Transverse colon (tissue), 4 donors: ENCODE measurements around the gene CPZ. TPM values are rescaled to one million over a fixed set of nuclear protein-coding genes. Genes with fewer than 3 reads are reported as not detected.

Experiments used
- DNase-seq: peaks from one replicate; pipeline ENCODE4 v3.0.0-alpha.2; 2019
- H3K27ac ChIP-seq, 4 donors: fragments of 200-600 bp; sonication (generic); 2 replicates each; pipeline ENCODE4 v1.5.1; 2016 to 2018; ENCODE audit warnings: inconsistent platforms in 4 of 4
- H3K27me3 ChIP-seq: fragments of 200-600 bp; sonication (generic); 2 replicates; pipeline ENCODE4 v1.5.1; 2017; ENCODE audit warnings: inconsistent platforms
- H3K36me3 ChIP-seq, 4 donors: fragments of 200-600 bp; sonication (generic); 2 replicates each; pipeline ENCODE4 v1.5.1; 2017 to 2019; ENCODE audit warnings: inconsistent platforms in 4 of 4
- H3K4me1 ChIP-seq, 4 donors: fragments of 200-600 bp; sonication (generic); 2 replicates each; pipeline ENCODE4 v1.5.1; 2017 to 2020; ENCODE audit warnings: inconsistent platforms in 4 of 4
- H3K4me3 ChIP-seq, 4 donors: fragments of 200-600 bp; sonication (generic); 1 replicate in 1 of 4; 2 replicates in 3 of 4; pipeline versions ENCODE4 v1.5.1 to v1.6.1; 2017 to 2019; ENCODE audit warnings: inconsistent platforms in 4 of 4
- H3K9me3 ChIP-seq, 2 donors: fragments of 200-600 bp; sonication (generic); 2 replicates each; pipeline ENCODE4 v1.5.1; 2017 to 2019; ENCODE audit warnings: inconsistent platforms in 2 of 2
- EP300 ChIP-seq: sonication (generic); formaldehyde crosslinking; IDR thresholded peaks from one replicate; pipeline ENCODE4 v1.6.1; 2017; ENCODE audit warnings: antibody characterized with exemption, low read depth
- POLR2A ChIP-seq: fragments of 450-650 bp; IDR thresholded peaks from one replicate; pipeline ENCODE4 v1.6.1; 2016; ENCODE audit warnings: antibody characterized with exemption, mild to moderate bottlenecking, moderate library complexity
- POLR2AphosphoS5 ChIP-seq, 3 donors: sonication (generic); formaldehyde crosslinking; IDR thresholded peaks; one replicate each; pipeline ENCODE4 v1.6.1; 2016; ENCODE audit warnings: antibody characterized with exemption in 3 of 3
- WGBS, 2 donors: methylation state at CpG; one replicate each; pipeline ENCODE4 v1.1.5; 2018; ENCODE audit warnings: low coverage in 1 of 2; 5-methylcytosine and 5-hydroxymethylcytosine counted together
- in situ Hi-C, 4 donors: fragments of 200-750 bp; cut with MboI; loops; one replicate each; pipeline versions ENCODE4 v1.15.0 to v1.15.1; 2017; ENCODE audit warnings: low sequenced_read_pairs in 3 of 4, low pct_ligation_motif_present in 1 of 4, low pct_unique_long_range_greater_than_20kb in 1 of 4
- intact Hi-C: fragments of 100-400 bp; cut with DNase I; formaldehyde crosslinking; loops from one replicate; pipeline ENCODE4 v1.15.1; 2023; ENCODE audit warnings: low total_unique reads
- total RNA-seq, 4 donors: library from RNA; depleted of rRNA; stranded (reverse); fragments of >200 nt; gene quantifications; one replicate each; pipeline ENCODE4 v1.1.0, GENCODE V29; 2016
- TF ChIP-seq, protein P1 (sequence below), 5 experiments: fragments of 200-600 bp in 3 of 5; fragments of 450-650 bp in 2 of 5; sonication (generic) in 3 of 5; IDR thresholded peaks; 1 replicate in 2 of 5; 2 replicates in 3 of 5; pipeline ENCODE4 v1.5.1; 2016 to 2017; ENCODE audit warnings: antibody characterized with exemption in 5 of 5, inconsistent platforms in 3 of 5, mild to moderate bottlenecking in 2 of 5, moderate library complexity in 1 of 5

CPZ gene
- total RNA-seq, 4 donors from 2014 or later, result 0.96 to 2.1 TPM; not detected in 2

DNA sequence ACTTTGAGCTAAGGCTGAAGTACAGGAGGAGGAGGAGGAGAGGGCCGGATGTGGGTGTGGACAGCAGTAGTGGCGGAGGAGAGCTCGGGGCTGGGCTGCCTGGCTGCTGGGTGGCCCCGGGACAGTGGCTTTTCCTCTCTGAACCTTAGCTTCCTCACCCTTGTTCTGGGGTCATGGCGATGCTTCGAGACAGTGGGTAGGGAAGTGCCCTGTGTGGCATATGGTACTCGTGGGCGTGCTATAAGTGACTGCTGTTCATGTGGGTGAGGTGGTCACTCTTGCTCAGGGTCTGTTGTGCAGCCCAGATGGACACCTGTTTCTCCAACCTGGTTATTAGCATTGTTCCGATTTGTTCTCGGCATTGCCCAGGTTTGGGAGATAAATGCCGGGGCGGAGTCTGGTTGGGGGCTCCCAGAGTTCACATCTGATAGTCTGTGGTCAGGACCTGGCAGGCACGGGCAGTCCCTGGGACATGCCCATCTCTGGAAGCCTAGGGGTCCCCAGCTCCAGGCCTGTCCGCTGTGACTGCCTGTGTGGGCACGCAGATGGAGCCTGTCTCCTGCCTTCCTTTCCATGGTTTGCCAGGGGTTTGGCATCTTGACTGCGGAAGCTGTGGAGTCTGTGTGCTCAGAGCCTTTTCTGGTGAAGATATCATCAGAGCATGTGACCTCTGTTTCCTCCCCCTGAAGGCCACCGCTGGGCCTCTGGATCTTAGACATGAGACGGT lies 4.9 kb upstream of the CPZ start:
- Histone ChIP-seq H3K9me3 (no peaks in the 10 kb centered on the region), H3K36me3 (no peaks in the 10 kb centered on the region), H3K27me3 (peaks cover 21% of the 10 kb centered on the region), H3K27ac (no peak overlapping the region), H3K4me3 (no peak overlapping the region), H3K4me1 (no peaks in the 10 kb centered on the region)
- in situ Hi-C loops, result loop anchor here in 2 of 4 donors (25.0 kb wide), 2 partner anchors 125 to 350 kb away; no protein-coding TSS in a partner anchor
- 80% methylated on average over 18 of the region's 18 CpGs; no CpG with 5 or more reads in 1 of the 2 donors for WGBS, 2 donors
- no peak for DNase-seq
- intact Hi-C loops, result no loop called here
- TF ChIP-seq EP300 (no peak), POLR2A (no peak), POLR2AphosphoS5 (IDR thresholded peaks at IDR 0.05) (no peak)
- TF ChIP-seq, protein P1, sequence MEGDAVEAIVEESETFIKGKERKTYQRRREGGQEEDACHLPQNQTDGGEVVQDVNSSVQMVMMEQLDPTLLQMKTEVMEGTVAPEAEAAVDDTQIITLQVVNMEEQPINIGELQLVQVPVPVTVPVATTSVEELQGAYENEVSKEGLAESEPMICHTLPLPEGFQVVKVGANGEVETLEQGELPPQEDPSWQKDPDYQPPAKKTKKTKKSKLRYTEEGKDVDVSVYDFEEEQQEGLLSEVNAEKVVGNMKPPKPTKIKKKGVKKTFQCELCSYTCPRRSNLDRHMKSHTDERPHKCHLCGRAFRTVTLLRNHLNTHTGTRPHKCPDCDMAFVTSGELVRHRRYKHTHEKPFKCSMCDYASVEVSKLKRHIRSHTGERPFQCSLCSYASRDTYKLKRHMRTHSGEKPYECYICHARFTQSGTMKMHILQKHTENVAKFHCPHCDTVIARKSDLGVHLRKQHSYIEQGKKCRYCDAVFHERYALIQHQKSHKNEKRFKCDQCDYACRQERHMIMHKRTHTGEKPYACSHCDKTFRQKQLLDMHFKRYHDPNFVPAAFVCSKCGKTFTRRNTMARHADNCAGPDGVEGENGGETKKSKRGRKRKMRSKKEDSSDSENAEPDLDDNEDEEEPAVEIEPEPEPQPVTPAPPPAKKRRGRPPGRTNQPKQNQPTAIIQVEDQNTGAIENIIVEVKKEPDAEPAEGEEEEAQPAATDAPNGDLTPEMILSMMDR (IDR thresholded peaks at IDR 0.05), result no peak

DNA sequence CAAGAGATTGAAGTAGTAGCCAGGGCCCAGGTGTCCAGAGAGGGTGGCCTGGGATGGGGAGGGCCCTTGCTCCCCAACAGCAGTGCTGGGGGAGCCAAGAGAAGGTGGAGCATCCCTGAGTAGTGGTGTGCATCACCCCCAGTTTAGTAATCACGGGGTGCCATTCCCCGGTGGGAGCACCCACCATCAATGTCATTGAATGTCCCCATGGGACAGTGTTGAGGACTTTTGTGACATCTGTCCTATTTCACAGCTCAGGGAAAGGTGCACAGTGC lies 4.4 kb upstream of the CPZ start:
- no peaks in the 10 kb centered on the region for H3K4me1 ChIP-seq
- WGBS, 2 donors, result 71% methylated on average over 2 of the region's 2 CpGs; no CpG with 5 or more reads in 1 of the 2 donors
- in situ Hi-C loops, result loop anchor here in 2 of 4 donors (25.0 kb wide), 2 partner anchors 126 to 351 kb away; no protein-coding TSS in a partner anchor
- H3K36me3 ChIP-seq, result no peaks in the 10 kb centered on the region
- no peak for TF ChIP-seq POLR2A
- no peak for TF ChIP-seq POLR2AphosphoS5 (IDR thresholded peaks at IDR 0.05)
- TF ChIP-seq, protein P1 (IDR thresholded peaks at IDR 0.05), result no peak
- no peak for TF ChIP-seq EP300
- DNase-seq, result no peak
- H3K4me3 ChIP-seq, result no peak overlapping the region
- intact Hi-C loops, result no loop called here
- no peaks in the 10 kb centered on the region for H3K9me3 ChIP-seq
- no peak overlapping the region for H3K27ac ChIP-seq
- peaks cover 26% of the 10 kb centered on the region for H3K27me3 ChIP-seq

DNA sequence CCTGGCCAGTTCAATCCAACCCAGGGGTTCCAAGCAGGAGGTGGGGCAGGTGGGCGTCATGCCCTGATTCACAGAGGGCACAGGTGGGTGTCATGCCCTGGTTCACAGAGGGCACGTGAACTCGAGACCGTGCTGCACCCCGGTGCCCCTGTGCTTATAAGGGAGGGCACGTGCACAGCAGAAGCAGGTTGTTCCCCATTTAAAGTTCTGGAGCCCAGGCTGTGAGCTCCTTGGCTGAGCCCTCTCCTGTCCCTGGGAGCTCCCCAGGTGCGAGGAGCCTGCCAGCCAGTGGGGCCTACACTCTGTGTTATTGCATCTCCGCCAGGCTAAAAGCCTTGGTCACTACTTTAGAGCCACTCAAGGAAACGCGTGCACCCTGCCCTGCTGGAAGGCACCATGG lies 3.2 kb upstream of the CPZ start:
- DNase-seq, result no peak

DNA sequence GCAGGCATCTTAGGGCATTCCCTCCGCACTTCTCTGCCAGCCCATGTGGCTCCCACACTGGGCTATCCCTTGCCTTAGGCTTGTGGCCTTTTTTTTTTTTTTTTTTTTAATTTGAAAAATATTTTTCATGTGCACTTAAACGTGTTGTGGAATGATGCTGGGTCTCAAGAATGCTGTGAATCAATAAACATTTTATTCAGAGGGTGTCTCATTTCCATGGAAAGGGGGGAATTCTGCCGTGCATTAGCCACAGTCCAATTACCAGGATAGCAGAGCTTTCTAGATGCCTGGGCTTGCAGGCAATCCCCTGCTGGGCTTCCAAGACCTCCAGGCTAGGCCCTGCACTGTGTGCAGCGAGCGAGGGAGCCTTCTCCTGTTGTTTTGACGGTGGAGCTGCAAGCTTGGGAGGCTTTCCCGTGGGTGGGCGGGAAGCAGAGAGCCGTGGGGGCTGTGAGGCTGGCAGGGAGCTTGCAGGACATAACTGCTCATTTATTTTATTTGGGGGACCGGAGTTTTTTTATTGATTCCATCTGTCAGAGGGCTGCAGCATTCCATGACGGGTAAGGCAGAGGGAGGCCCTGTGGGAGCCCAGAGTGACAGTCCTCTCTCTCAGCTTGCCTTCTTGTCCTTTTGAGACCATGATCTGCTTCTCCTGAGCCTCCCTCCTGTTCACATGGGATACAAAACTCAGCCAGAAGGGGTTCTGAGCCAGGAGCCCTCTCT lies 2.6 kb upstream of the CPZ start:
- H3K27me3 ChIP-seq, result peaks cover 39% of the 10 kb centered on the region
- H3K4me3 ChIP-seq, result no peak overlapping the region
- H3K27ac ChIP-seq, result no peak overlapping the region
- H3K4me1 ChIP-seq, result no peaks in the 10 kb centered on the region
- in situ Hi-C loops, result loop anchor here in 3 of 4 donors (10.0 to 25.0 kb wide), 3 partner anchors 125 to 353 kb away; no protein-coding TSS in a partner anchor
- TF ChIP-seq EP300, result no peak
- TF ChIP-seq, protein P1 (IDR thresholded peaks at IDR 0.05), result no peak
- TF ChIP-seq POLR2AphosphoS5 (IDR thresholded peaks at IDR 0.05), result no peak
- no peak for TF ChIP-seq POLR2A
- H3K9me3 ChIP-seq, result no peaks in the 10 kb centered on the region
- H3K36me3 ChIP-seq, result no peaks in the 10 kb centered on the region
- 52 to 56% methylated on average over 2 to 11 of the region's 11 CpGs for WGBS, 2 donors
- intact Hi-C loops, result loop anchor here (5.0 kb wide), 1 partner anchor 118 kb away; no protein-coding TSS in a partner anchor
- DNase-seq, result no peak

More for the DNA sequence above, 3.2 kb upstream of the CPZ start:
- WGBS, 2 donors, result 40 to 71% methylated on average over 1 to 10 of the region's 10 CpGs
- H3K36me3 ChIP-seq, result no peaks in the 10 kb centered on the region
- TF ChIP-seq POLR2A, result no peak
- no peak for TF ChIP-seq EP300
- TF ChIP-seq, protein P1 (IDR thresholded peaks at IDR 0.05), result no peak
- TF ChIP-seq POLR2AphosphoS5 (IDR thresholded peaks at IDR 0.05), result no peak
- intact Hi-C loops (no loop called here), in situ Hi-C loops (loop anchor here in 2 of 4 donors (25.0 kb wide), 2 partner anchors 127 to 352 kb away; no protein-coding TSS in a partner anchor)
- no peak overlapping the region for H3K27ac ChIP-seq
- no peaks in the 10 kb centered on the region for H3K4me1 ChIP-seq
- H3K27me3 ChIP-seq, result peaks cover 38% of the 10 kb centered on the region
- H3K4me3 ChIP-seq, result no peak overlapping the region
- no peaks in the 10 kb centered on the region for H3K9me3 ChIP-seq
